Glutamatergic neuron (in vitro differentiated cells): ENCODE results near the gene VPS11. TPM values are rescaled to one million over a fixed set of nuclear protein-coding genes. Genes with fewer than 3 reads are reported as not detected.

Experiments used
- DNase-seq: peaks from one replicate; pipeline ENCODE4 v3.0.0; 2022
- H3K27ac Mint-ChIP-seq: one replicate; pipeline ENCODE4 v1.8.0; 2020; ENCODE audit warnings: mild to moderate bottlenecking, mixed read lengths, inconsistent platforms; ENCODE audit not compliant: unreplicated experiment
- H3K27me3 Mint-ChIP-seq: one replicate; pipeline ENCODE4 v1.8.0; 2020; ENCODE audit warnings: mild to moderate bottlenecking, moderate library complexity, mixed read lengths, inconsistent platforms; ENCODE audit not compliant: unreplicated experiment
- H3K36me3 Mint-ChIP-seq: one replicate; pipeline ENCODE4 v1.8.0; 2020; ENCODE audit warnings: mild to moderate bottlenecking, mixed read lengths, inconsistent platforms; ENCODE audit not compliant: unreplicated experiment
- H3K4me1 Mint-ChIP-seq: one replicate; pipeline ENCODE4 v1.8.0; 2020; ENCODE audit warnings: mild to moderate bottlenecking, low read depth, mixed read lengths, inconsistent platforms; ENCODE audit not compliant: unreplicated experiment
- H3K4me3 Mint-ChIP-seq: one replicate; pipeline ENCODE4 v1.8.0; 2020; ENCODE audit warnings: mild to moderate bottlenecking, mixed read lengths, inconsistent platforms; ENCODE audit not compliant: unreplicated experiment
- H3K9me3 Mint-ChIP-seq: one replicate; pipeline ENCODE4 v1.8.0; 2020; ENCODE audit warnings: mild to moderate bottlenecking, moderate library complexity, mixed read lengths, inconsistent platforms; ENCODE audit not compliant: unreplicated experiment
- total RNA-seq: library from RNA; stranded (reverse); fragmentation: NEBNext Ultra II Directional; extraction: Animal tissue kit (Norgen Biotek cat#: 25700); gene quantifications from one replicate; pipeline ENCODE4 v1.2.1, GENCODE V29; 2021; ENCODE audit not compliant: unreplicated experiment
- TF ChIP-seq, protein P1 (sequence below): fragments of 200-600 bp; sonication (generic); IDR thresholded peaks from one replicate; pipeline ENCODE4 v1.5.0; 2021; ENCODE audit not compliant: partially characterized antibody, unreplicated experiment

The VPS11 gene
- total RNA-seq, 1 donor from 2014 or later: 32.7 TPM

DNA sequence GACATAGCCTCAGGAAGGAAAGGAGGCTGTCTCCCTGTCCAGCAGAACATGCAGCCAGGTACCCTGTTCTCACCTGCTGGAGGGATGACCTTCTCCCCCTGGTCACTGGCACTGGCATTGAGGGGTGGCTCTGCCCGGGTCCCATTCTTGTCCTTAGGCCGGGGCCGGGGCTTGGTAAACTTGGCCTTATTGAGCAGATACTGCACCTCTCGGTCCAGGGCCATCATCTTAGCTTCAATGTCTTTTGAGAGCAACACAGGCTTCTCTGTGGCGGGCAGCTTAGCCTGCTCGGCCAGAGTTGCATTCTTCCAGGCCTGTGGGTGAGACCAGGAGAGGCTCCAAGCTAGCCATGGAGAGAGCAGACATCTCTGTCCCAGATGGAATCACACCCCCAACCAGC, 21.1 kb upstream of the VPS11 start:
- DNase-seq: no peak
- TF ChIP-seq, protein P1, sequence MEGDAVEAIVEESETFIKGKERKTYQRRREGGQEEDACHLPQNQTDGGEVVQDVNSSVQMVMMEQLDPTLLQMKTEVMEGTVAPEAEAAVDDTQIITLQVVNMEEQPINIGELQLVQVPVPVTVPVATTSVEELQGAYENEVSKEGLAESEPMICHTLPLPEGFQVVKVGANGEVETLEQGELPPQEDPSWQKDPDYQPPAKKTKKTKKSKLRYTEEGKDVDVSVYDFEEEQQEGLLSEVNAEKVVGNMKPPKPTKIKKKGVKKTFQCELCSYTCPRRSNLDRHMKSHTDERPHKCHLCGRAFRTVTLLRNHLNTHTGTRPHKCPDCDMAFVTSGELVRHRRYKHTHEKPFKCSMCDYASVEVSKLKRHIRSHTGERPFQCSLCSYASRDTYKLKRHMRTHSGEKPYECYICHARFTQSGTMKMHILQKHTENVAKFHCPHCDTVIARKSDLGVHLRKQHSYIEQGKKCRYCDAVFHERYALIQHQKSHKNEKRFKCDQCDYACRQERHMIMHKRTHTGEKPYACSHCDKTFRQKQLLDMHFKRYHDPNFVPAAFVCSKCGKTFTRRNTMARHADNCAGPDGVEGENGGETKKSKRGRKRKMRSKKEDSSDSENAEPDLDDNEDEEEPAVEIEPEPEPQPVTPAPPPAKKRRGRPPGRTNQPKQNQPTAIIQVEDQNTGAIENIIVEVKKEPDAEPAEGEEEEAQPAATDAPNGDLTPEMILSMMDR: no peak
- H3K4me3 Mint-ChIP-seq: no peak overlapping the region
- no peaks in the 10 kb centered on the region for H3K27me3 Mint-ChIP-seq
- H3K36me3 Mint-ChIP-seq: peaks cover 4% of the 10 kb centered on the region
- H3K27ac Mint-ChIP-seq: no peak overlapping the region
- peaks cover 7% of the 10 kb centered on the region for H3K9me3 Mint-ChIP-seq
- no peaks in the 10 kb centered on the region for H3K4me1 Mint-ChIP-seq

DNA sequence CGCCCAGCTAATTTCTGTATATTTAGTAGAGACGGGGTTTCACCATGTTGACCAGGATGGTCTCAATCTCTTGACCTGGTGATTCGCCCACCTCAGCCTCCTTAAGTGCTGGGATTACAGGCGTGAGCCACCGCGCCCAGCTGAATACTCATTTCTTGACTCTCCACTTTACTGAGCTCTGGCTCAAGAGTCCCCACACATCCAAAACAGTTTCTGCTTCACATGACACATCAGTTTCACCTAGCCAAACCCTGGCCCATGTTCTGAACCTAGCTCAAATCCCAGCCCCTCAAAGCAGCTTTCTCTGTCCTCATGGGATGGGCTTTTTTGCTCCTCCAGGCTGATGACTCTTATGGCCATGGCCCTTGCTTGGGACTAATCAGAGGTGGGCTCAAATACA, 20.4 kb upstream of the VPS11 start:
- no peak overlapping the region for H3K27ac Mint-ChIP-seq
- H3K27me3 Mint-ChIP-seq: no peaks in the 10 kb centered on the region
- peaks cover 4% of the 10 kb centered on the region for H3K36me3 Mint-ChIP-seq
- no peak for DNase-seq
- H3K4me3 Mint-ChIP-seq: no peak overlapping the region
- peaks cover 6% of the 10 kb centered on the region for H3K9me3 Mint-ChIP-seq
- H3K4me1 Mint-ChIP-seq: no peaks in the 10 kb centered on the region
- TF ChIP-seq, protein P1: no peak

DNA sequence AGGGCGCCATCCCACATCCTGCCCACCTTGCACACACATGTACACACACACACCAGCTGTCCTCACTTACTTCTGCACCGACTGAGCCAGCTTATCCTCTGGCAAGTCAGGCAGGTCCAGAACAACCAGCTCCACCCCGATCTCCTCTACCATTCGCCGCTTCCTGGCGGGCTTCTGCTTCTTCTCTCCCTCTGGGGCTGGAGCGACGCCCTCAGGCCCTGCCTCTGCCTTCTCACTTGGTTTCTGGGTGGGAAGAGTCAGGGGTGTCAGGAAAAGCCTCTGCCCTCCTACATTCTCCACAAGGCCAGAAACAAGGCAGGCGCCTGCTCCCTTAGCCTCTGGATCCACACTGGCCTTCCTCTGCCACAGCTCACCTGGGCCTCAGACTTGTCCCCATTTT, 19.0 kb upstream of the VPS11 start:
- no peak for DNase-seq
- TF ChIP-seq, protein P1: no peak
- Mint-ChIP-seq H3K4me3 (no peak overlapping the region), H3K27me3 (no peaks in the 10 kb centered on the region), H3K27ac (no peak overlapping the region), H3K36me3 (peaks cover 4% of the 10 kb centered on the region), H3K9me3 (peaks cover 6% of the 10 kb centered on the region), H3K4me1 (no peaks in the 10 kb centered on the region)

DNA sequence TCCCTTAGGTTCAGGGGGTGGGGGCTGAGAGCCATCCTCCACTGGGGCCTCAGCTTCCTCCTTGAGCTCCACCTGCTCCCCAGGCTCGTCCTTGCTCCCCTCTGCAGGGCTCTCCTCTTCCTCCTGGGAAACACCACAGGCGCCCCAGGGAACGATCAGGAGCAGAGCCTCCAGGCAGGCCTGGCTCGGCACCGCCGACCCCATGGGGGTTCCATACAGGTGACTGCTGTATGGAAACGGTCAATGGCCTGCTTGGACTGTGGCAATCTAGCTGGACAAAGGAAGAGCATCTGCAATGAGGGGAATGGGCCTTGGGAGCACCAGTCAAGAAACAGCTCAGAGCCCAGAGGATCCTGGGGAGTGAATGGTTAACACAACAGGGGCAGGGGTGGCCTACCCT, 18.5 kb upstream of the VPS11 start:
- TF ChIP-seq, protein P1: no peak
- no peaks in the 10 kb centered on the region for H3K27me3 Mint-ChIP-seq
- H3K36me3 Mint-ChIP-seq: peaks cover 4% of the 10 kb centered on the region
- no peaks in the 10 kb centered on the region for H3K4me1 Mint-ChIP-seq
- peaks cover 6% of the 10 kb centered on the region for H3K9me3 Mint-ChIP-seq
- no peak overlapping the region for H3K27ac Mint-ChIP-seq
- H3K4me3 Mint-ChIP-seq: no peak overlapping the region
- DNase-seq: no peak

DNA sequence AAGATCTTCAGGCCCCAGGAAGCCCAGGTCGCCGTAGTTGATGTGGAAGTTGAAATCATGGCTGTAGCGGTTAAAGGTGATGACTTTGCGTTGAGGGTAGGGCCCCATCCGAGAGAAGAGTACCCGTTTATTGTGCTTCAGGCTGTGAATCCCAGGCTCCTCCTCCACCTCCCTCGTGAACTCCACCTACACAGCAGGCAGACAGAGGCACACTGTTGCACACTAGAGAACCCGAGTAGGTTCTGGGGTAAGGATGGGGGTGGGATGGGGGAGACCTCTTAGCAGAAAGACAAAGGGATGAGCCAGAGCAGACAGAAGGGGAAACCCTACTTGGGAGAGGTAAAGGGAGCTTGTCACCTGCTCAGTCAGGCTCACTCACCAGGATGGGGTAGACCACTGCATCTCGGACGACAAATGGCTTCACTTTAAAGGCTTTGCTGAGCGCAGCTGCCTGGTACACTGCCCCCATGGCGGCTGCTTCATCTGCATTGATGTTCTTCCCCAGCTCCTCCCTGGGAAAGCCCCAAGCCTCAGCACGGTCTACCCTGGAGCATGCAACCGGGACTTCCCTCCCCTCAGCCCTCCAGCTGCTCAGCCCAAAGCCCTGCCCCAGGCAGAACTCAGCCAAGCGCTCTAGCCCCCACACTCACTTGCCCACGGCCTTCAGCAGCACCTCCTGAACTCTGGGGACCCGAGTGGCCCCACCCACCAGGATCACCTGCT, 16.0 kb upstream of the VPS11 start:
- TF ChIP-seq, protein P1: no peak
- H3K27me3 Mint-ChIP-seq: peaks cover 3% of the 10 kb centered on the region
- DNase-seq: no peak
- no peak overlapping the region for H3K4me3 Mint-ChIP-seq
- H3K4me1 Mint-ChIP-seq: peaks cover 7% of the 10 kb centered on the region
- H3K27ac Mint-ChIP-seq: no peak overlapping the region
- peaks cover 4% of the 10 kb centered on the region for H3K36me3 Mint-ChIP-seq
- H3K9me3 Mint-ChIP-seq: peaks cover 11% of the 10 kb centered on the region
